ENCODE results near the gene SIX3.

The SIX3 gene

GRCh38 chr2:44949329-44950151 is 8.0 kb downstream of the SIX3 start:
- TF ChIP-seq, protein P1, sequence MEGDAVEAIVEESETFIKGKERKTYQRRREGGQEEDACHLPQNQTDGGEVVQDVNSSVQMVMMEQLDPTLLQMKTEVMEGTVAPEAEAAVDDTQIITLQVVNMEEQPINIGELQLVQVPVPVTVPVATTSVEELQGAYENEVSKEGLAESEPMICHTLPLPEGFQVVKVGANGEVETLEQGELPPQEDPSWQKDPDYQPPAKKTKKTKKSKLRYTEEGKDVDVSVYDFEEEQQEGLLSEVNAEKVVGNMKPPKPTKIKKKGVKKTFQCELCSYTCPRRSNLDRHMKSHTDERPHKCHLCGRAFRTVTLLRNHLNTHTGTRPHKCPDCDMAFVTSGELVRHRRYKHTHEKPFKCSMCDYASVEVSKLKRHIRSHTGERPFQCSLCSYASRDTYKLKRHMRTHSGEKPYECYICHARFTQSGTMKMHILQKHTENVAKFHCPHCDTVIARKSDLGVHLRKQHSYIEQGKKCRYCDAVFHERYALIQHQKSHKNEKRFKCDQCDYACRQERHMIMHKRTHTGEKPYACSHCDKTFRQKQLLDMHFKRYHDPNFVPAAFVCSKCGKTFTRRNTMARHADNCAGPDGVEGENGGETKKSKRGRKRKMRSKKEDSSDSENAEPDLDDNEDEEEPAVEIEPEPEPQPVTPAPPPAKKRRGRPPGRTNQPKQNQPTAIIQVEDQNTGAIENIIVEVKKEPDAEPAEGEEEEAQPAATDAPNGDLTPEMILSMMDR (IDR thresholded peaks at IDR 0.05), result no peak
- Histone ChIP-seq H3K27ac (no peak overlapping the region), H3K4me3 (peak overlapping the region; percentile 53)
- DNase-seq (ENCODE audit: low spot score), result no peak

DNA sequence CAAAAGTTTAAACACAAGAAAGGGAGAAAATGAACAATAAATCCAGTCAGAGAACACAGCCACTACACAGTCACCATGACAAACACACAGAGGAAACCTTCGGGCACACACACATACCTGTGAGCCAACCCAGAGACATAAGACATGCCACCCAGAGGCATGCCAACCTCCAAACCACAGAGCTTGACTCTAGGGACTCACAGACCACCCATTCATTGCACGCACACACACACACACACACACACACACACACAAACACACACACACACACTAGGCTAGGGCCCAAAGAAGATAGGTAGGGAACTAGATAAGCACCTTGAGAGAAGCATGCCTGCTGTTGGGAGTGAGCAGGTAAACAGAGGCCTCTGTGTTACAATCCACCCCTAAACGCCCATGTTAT is 9.1 kb downstream of the SIX3 start:
- H3K4me3 ChIP-seq, result no peak overlapping the region
- H3K27ac ChIP-seq, result no peak overlapping the region
- DNase-seq (ENCODE audit: low spot score), result no peak
- TF ChIP-seq, protein P1 (IDR thresholded peaks at IDR 0.05), result no peak

GRCh38 chr2:44951124-44951523 is 9.6 kb downstream of the SIX3 start:
- Histone ChIP-seq H3K4me3 (no peak overlapping the region), H3K27ac (no peak overlapping the region)
- DNase-seq (ENCODE audit: low spot score), result no peak
- TF ChIP-seq, protein P1 (IDR thresholded peaks at IDR 0.05), result no peak

DNA sequence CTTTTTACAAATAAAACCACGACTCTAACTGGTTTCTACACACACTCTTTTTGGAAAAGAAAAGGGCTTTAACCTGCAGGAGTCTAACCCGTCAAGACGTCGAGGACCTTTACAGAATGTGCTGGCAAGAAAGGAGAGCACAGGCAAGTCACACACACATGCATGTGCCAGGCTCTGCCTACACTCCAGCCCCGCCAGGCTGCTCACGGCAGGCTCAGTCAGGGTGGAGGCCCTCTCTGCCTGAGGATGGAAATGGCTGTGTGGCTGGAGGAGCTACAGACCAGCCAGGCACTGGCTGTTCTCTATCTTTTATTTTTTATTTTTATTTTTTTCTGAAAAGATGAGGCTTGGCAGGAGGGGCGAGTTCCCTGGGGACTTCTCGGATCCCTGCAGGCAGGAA is 10.2 kb downstream of the SIX3 start:
- TF ChIP-seq, protein P1 (IDR thresholded peaks at IDR 0.05), result no peak
- no peak for DNase-seq (ENCODE audit: low spot score)
- H3K4me3 ChIP-seq, result peak overlapping the region; percentile 63
- H3K27ac ChIP-seq, result no peak overlapping the region

DNA sequence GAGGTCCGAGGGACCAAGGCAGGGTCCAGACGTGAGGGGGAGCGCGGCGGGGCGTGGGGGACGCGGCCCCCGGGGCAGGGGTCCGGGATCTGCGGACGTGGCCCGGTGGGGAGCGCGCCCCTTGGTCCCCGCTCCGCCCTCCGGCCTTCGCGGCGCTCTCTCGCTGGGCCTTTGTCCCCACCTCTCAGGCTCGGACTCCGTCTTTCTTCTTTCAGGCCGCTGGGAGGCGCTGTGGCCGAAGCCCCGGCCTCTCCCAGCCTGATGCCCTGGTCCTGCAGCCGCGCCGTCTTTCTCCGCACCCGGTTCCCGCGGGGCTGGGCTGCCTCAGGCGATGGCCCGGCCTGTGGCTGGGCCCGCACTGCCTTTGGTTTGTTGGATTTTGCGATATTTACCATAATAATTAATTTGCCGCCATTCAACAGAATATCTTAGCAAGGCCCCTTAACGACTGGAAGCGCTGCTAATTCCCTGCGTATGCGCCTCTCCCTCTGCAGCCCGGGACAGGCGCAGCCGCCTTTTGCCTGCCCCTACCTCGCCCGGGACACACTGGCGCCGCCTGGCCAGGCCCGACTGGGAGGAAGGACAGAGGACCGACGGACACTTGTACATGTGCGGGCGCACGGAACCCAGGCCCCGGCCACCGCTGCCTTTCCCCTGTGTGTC is 10.8 kb downstream of the SIX3 start:
- peak overlapping the region; percentile 63 for H3K4me3 ChIP-seq
- no peak overlapping the region for H3K27ac ChIP-seq
- TF ChIP-seq, protein P1 (IDR thresholded peaks at IDR 0.05), result peak; percentile 68
- no peak for DNase-seq (ENCODE audit: low spot score)

DNA sequence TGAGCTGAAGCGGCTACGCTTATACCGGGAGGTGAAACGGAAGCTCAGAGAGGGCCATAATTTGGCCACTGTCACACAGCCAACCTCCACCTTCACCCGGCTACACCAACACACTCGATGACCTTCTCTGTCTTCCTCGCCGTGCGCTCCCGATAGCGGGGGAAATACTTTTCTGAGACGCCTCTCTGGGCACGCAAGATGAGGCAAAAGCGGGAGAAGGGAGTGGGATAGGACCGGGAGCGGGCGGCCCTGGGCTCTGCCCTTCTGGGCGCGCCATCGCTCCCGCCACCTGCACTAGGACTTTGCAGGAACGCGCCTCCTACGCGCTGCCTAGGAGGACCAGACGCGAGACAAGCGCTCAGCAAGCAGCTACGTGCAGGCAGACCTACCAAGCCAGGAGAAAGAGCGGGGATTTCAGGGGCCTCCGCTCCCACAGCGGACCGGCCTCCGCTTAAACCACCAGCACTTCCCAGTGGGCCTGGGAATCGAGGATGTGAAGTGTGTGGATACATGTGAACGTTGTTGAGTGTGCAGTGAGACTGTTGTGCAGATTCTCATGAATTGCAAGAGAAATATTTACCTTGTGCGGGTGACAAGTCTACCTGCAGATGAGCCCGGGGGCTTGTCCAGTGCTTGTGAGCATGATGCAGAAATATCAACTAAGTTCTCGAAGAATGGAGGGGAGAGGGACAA is 11.4 kb downstream of the SIX3 start:
- H3K4me3 ChIP-seq, result peak overlapping the region; percentile 63
- DNase-seq (ENCODE audit: low spot score), result no peak
- H3K27ac ChIP-seq, result no peak overlapping the region
- TF ChIP-seq, protein P1 (IDR thresholded peaks at IDR 0.05), result no peak
